ENCODE results near the gene DNER. TPM values are rescaled to one million over a fixed set of nuclear protein-coding genes. Genes with fewer than 3 reads are reported as not detected.

DNER gene
- total RNA-seq, 1 experiment from 2014 or later = 0.28 TPM

DNA sequence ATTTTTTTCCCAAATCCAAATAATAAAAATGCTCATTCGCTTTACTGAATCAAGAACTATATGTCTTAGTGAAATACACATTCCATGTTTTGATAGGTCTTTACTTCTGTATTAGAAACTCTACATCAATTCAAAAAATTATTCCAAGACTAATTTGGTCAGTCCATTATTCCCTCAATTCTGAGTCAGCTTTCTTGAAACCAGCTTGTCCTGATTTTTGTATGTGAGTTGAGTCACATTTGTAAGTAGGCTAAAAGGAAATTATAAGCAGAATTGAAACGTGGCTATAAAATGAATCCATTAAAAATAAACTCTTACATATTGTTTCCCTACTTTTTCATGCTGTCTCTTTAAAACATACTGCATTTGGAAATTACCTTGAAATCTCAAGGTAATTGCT is 113.0 kb downstream of the DNER start:
- no peaks in the 10 kb centered on the region for H3K9me3 ChIP-seq (ENCODE audit: insufficient read depth, low read depth)
- peak overlapping the region; percentile 49; the same call in 1 of the 2 replicates for H2AFZ ChIP-seq
- TF ChIP-seq, protein P1, sequence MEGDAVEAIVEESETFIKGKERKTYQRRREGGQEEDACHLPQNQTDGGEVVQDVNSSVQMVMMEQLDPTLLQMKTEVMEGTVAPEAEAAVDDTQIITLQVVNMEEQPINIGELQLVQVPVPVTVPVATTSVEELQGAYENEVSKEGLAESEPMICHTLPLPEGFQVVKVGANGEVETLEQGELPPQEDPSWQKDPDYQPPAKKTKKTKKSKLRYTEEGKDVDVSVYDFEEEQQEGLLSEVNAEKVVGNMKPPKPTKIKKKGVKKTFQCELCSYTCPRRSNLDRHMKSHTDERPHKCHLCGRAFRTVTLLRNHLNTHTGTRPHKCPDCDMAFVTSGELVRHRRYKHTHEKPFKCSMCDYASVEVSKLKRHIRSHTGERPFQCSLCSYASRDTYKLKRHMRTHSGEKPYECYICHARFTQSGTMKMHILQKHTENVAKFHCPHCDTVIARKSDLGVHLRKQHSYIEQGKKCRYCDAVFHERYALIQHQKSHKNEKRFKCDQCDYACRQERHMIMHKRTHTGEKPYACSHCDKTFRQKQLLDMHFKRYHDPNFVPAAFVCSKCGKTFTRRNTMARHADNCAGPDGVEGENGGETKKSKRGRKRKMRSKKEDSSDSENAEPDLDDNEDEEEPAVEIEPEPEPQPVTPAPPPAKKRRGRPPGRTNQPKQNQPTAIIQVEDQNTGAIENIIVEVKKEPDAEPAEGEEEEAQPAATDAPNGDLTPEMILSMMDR (conservative IDR thresholded peaks at IDR 0.05) = no peak
- no peak for TF ChIP-seq EZH2 (IDR thresholded peaks at IDR 0.05; ENCODE audit: low read depth)
- H3K4me2 ChIP-seq = peak overlapping the region; percentile 73
- no peaks in the 10 kb centered on the region for H3K79me2 ChIP-seq (ENCODE audit: low read depth)
- no peaks in the 10 kb centered on the region for H3K36me3 ChIP-seq (ENCODE audit: low read depth)
- peak in 1 of 2 experiments; percentile 62 for DNase-seq
- H3K4me1 ChIP-seq (replicated peaks; ENCODE audit: insufficient read depth) = peaks cover 26% of the 10 kb centered on the region
- H3F3A ChIP-seq (ENCODE audit: insufficient read depth, low read depth) = peaks cover 12% of the 10 kb centered on the region
- peak overlapping the region; percentile 33; the same call in 1 of the 2 replicates for H3K4me3 ChIP-seq
- H4K20me1 ChIP-seq (ENCODE audit: insufficient read depth) = no peaks in the 10 kb centered on the region
- ChIA-PET POLR2A (ENCODE audit: unreplicated experiment) (no interaction called here), CTCF (no interaction called here)
- no peaks in the 10 kb centered on the region for H3K9me2 ChIP-seq (ENCODE audit: insufficient read depth)
- intact Hi-C loops (cut with micrococcal nuclease; ENCODE audit: unreplicated experiment) = no loop called here
- peak overlapping the region; percentile 58 for H3K27ac ChIP-seq
- no TSS peak for BruUV-seq (replicated peaks)
- H3K27me3 ChIP-seq (ENCODE audit: insufficient read depth, low read depth) = no peaks in the 10 kb centered on the region

GRCh38 chr2:229598227-229598626 is 116.1 kb downstream of the DNER start:
- intact Hi-C loops (cut with micrococcal nuclease; ENCODE audit: unreplicated experiment) = no loop called here
- Histone ChIP-seq H3K36me3 (ENCODE audit: low read depth) (no peaks in the 10 kb centered on the region), H3K9me2 (ENCODE audit: insufficient read depth) (no peaks in the 10 kb centered on the region), H2AFZ (no peak overlapping the region), H3K79me2 (ENCODE audit: low read depth) (no peaks in the 10 kb centered on the region), H3K4me3 (no peak overlapping the region), H4K20me1 (ENCODE audit: insufficient read depth) (no peaks in the 10 kb centered on the region), H3K27me3 (ENCODE audit: insufficient read depth, low read depth) (no peaks in the 10 kb centered on the region), H3K4me2 (no peak overlapping the region), H3K27ac (no peak overlapping the region), H3K9me3 (ENCODE audit: insufficient read depth, low read depth) (no peaks in the 10 kb centered on the region), H3F3A (ENCODE audit: insufficient read depth, low read depth) (peaks cover 12% of the 10 kb centered on the region), H3K4me1 (replicated peaks; ENCODE audit: insufficient read depth) (peaks cover 26% of the 10 kb centered on the region)
- BruUV-seq (replicated peaks) = no TSS peak
- no peak for TF ChIP-seq EZH2 (IDR thresholded peaks at IDR 0.05; ENCODE audit: low read depth)
- TF ChIP-seq, protein P1 (conservative IDR thresholded peaks at IDR 0.05) = no peak
- CTCF ChIA-PET = no interaction called here
- POLR2A ChIA-PET (ENCODE audit: unreplicated experiment) = no interaction called here
- DNase-seq = no peak

DNA sequence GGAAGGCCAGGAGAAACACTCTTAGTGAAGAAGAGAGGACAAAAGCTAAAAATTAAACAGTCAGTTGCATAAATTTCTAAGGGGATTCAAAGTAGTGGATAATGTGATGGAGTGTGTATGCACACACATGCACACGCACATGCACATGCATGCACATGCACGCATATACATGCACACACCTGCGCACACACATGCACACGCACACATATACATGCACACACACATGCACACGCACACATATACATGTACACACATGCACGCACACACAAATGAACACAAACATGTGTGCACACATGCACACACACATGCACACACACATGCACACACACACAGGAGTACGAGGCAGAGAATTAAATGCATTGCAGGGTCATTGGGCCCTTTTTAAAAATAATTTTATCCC is 117.6 kb downstream of the DNER start:
- Histone ChIP-seq H3F3A (ENCODE audit: insufficient read depth, low read depth) (peaks cover 6% of the 10 kb centered on the region; the same call in 1 of the 2 replicates), H2AFZ (no peak overlapping the region), H3K4me1 (replicated peaks; ENCODE audit: insufficient read depth) (peaks cover 14% of the 10 kb centered on the region), H4K20me1 (ENCODE audit: insufficient read depth) (no peaks in the 10 kb centered on the region), H3K36me3 (ENCODE audit: low read depth) (no peaks in the 10 kb centered on the region), H3K4me3 (no peak overlapping the region), H3K79me2 (ENCODE audit: low read depth) (no peaks in the 10 kb centered on the region), H3K27me3 (ENCODE audit: insufficient read depth, low read depth) (no peaks in the 10 kb centered on the region), H3K9me2 (ENCODE audit: insufficient read depth) (no peaks in the 10 kb centered on the region), H3K27ac (no peak overlapping the region), H3K9me3 (ENCODE audit: insufficient read depth, low read depth) (no peaks in the 10 kb centered on the region), H3K4me2 (no peak overlapping the region)
- no TSS peak for BruUV-seq (replicated peaks)
- POLR2A ChIA-PET (ENCODE audit: unreplicated experiment) = interaction anchor here (0.8 kb wide), 1 partner anchor 413 kb away, joined by 7 read pairs; no protein-coding TSS in a partner anchor
- CTCF ChIA-PET = no interaction called here
- no peak for TF ChIP-seq EZH2 (IDR thresholded peaks at IDR 0.05; ENCODE audit: low read depth)
- TF ChIP-seq, protein P1 (conservative IDR thresholded peaks at IDR 0.05) = no peak
- intact Hi-C loops (cut with micrococcal nuclease; ENCODE audit: unreplicated experiment) = no loop called here
- DNase-seq = no peak
